Stimulated activated CD8-positive, alpha-beta memory T cell treated with anti-CD3 and anti-CD28 coated beads, Interleukin-4, amount 100 ng/mL, for 48 hours (primary cell): ENCODE data around the gene NFIA.

Experiments used
- DNase-seq: peaks from one replicate; pipeline ENCODE4 v3.0.0-alpha.2; 2020

The NFIA gene

GRCh38 chr1:61132645-61133334, 50.4 kb downstream of the NFIA start:
- DNase-seq, result no peak

DNA sequence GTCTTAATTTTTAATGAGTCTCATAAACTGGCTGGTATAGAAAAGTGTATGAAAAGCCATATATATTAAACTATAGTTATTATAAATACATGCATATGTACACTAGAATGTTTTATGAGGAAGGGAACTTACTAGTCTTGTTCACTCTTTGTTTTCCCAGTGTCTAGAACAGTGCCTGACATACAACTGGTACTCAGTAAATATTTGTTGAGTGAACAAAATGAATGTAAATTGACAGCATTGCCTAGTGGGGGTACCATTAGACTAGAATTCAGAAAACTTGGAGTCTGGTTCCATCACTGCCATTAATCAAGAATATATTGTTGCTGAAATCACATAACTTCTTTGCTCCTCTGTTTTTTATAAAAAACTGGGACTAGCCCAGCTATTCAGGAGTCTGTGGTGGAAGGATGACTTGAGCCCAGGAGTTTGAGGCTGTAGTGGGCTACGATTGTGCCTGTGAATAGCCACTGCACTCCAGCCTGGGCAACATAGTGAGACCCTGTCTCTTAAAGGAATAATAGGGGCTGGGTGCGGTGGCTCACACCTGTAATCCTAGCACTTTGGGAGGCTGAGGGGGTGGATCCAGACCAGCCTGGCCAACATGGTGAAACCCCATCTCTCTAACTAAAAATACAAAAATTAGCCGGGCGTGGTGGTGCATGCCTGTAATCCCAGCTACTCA, 51.1 kb downstream of the NFIA start:
- no peak for DNase-seq

DNA sequence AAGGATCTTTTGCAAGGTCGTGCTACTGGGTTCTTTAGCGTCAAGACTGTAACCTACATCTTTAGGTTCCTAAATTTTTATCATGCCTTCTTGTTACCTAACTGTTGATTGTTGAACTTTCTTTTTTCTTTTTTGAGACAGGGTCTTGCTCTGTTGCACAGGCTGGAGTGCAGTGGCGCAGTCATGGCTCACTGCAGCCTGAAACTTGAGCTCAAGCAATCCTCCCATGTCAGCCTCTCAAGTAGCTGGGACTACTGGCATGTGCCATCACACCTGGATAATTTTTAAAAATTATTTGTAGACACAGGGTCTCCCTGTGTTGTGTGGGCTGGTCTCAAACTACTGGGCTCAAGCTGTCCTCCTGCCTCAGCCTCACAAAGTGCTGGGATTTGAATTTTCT, 52.9 kb downstream of the NFIA start:
- DNase-seq, result no peak

- no peak for DNase-seq
These were observed 55.9 kb downstream of the NFIA start for GRCh38 chr1:61138305-61138704.

- no peak for DNase-seq
These were observed 56.8 kb downstream of the NFIA start for GRCh38 chr1:61138921-61139774.

DNA sequence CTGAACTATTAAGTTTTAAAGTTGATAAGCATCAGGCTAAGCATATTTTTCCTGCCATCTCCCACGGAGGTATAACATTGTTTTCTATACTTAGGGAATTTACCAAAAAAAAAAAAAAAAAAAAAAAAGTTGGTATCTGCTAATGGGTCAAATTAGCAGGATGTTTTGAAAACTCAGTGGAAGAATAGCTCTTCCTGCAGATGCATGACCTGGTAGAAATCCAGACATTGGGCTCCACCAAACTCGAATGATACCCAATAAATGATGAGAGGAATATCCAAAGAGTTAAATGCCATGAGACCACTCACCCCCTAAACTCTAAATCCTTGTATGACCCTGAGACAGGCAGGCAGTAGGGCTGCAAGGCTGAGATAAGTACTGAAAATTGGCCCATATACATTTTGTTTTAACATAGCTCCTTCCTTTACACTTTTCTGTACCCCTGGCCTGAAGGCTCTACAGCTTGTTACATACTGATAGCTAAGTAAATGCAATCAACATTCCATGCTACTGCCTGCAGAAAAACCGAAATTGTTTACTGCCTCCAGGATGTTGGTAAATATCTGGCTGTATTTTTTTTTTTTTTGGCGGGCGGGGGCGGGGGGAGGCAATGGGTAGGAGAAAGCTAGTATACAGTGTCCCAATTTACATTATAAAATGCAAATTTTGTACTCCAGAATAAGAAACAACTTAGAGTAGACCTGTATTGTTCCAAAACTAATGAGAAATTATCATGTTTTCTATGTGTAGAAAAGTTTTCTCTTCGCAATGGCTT, 57.6 kb downstream of the NFIA start:
- no peak for DNase-seq

DNA sequence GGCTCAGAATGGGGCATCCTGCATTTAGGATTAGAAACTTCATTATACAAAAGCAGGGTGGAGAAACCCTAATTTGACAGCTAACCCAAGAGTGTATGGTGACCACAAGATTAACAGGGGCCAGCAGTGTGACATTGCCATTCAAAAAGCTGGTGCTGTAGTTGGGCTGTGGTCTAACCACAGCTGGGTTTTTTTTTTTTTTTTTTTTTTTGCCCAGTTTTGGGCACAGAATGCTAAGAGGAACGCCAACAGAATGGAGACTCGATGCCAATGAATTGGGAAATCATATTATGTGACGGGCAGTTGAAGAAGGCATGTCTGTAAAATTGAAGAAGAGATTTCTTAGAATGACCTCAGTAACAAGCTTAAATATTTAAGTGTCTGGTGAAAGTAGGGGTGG, 58.4 kb downstream of the NFIA start:
- DNase-seq, result no peak

GRCh38 chr1:61141288-61142042, 59.1 kb downstream of the NFIA start:
- no peak for DNase-seq

DNA sequence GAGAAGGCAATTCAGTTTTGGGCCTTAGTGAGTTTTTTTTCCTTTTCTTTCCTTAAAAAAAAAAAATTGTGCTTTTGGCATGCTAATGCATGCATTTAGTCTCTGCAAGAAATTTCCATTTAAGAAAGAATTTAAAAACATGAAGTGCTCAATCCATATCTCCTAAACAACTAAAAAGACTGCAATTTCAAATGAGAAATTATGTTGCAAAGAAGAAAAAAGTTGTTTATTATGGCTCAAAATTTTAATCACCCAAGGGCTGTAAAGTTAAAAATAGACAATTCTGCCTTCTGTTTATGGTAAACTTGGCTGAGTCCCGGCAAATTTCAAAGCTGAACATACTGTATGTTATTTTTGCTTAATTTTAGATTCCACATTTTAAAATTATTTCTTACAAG, 59.7 kb downstream of the NFIA start:
- DNase-seq, result no peak

- no peak for DNase-seq
These were observed 60.6 kb downstream of the NFIA start for GRCh38 chr1:61142726-61143500.

DNA sequence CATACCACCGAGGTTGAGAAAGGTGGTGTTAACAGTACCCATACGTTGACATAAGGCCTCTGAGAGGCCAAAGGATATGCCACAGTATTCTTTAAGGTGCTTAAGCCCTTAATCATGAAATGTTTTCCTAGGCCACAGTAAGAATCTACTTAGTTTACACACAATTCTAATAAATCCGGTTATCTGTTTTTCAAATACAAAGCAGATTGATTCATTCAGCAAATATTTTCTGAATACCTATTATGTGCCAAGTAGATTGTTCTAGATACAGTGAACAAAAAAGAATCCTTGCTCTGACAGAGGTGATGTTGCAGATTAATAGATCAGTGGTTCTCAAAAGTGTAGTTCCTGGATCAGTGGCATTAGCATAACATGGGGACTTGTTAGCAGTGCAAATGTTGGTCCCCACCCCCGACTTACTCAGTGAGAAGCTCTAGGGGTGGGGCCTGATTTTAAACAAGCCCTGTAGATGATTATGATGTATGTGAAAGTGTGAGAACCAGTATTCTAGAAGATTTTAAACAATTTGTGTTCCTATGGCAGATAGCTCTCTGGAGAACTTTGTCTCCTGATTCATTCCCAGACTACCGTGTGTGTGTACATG, 61.6 kb downstream of the NFIA start:
- DNase-seq, result no peak

DNA sequence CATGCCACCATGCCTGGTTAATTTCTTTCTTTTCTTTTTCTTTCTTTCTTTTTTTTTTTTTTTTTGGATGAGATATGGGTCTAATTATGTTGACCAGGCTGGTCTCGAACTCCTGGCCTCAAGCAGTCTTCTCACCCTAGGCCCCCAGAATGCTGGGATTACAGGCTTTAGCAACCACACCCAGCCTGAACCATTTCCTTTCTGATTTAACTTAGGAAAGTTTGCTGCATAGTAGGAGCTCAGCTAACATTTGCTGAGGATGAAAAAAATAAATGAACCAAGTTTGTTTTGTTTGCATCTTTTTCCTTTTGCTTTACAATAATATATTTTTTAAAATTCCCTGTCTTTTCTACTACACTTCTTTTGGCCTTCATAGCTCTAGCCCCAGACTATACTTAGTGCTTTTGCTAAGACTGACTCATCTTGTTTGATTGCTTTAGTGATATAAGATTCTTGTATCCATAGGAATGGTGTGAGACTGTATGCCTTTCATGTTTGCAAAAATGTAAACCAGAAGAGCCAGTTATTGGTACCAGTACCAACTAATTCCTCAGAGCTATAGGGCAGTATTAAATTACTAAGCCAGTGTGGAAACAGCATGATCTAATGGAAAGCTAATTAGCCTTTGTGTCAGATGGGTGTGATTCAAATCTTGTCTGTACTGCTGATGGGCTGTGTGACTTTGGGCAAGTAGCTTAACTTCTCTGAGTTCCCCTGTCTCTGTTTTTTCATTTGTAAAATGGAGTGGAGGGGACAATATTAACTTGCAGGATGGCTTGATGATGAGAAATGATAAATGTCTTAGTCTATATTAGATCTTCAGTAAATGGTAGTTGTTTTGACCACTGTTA, 66.9 kb downstream of the NFIA start:
- DNase-seq, result no peak

- no peak for DNase-seq
These were observed 69.2 kb downstream of the NFIA start for GRCh38 chr1:61151565-61151964.

GRCh38 chr1:61152066-61152465, 69.7 kb downstream of the NFIA start:
- DNase-seq, result no peak

- no peak for DNase-seq
These were observed 70.2 kb downstream of the NFIA start for GRCh38 chr1:61152469-61153105.

DNA sequence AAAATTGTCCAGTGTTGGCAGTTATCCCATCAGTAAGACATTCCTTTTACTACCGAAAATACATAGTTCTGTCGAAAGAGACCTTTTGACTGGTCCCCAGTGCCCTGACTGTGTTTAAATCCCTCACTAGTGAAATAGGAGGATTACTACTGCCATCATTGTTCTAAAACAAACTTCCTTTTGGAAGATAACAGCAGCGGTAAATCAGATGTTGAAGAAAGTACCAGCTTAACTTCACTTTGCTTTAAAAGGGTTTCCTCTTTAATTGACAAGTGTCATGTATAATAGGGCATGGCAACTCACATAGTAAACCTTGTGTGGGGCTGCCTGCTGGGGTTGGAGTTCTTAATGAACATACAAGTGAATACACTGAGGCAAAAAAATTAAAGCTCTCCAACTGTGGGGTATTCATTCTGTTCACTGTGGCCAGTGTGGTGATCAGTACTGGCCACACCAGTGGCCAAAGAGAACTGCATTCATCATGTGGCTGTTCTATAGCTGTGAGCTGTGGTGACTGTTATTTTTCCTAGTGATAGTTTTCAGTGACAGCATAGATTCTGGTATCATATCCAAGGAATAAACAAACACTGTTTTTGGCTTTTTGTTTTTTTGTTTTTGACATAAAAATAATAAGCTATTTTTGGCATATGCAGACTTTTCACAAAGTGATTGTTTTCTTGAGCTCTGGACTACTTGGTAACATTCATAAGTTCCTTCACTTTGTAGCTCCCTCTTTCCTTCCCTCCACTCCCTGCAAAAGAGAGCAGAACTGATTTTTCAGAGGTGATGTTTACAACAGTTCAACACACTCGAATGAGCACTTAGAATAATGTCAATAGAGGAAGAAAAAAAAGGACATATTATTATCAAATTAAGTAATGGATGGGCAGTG, 74.5 kb downstream of the NFIA start:
- no peak for DNase-seq

- DNase-seq, result no peak
These were observed 75.2 kb downstream of the NFIA start for GRCh38 chr1:61157468-61157987.

DNA sequence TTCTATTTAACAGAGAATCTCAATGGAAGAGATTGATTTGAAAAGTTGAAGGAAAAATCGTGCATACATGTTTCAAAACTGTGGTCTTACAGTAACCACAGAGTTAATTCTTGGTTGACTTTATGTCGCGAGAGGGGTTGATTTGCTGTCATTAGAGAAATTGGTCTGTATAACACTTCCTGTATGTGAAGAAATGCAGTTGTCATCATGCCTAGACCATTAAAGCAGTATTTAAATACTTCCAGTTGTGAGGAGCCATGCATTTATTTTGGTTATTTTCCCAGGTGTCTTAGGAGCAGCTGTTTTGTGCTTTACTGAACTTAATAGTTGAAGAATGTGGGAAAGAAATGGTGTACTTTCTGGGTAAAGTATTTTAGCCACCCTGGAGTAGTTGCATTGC, 76.2 kb downstream of the NFIA start:
- no peak for DNase-seq
